C4-2B (cell line): Measurements from ENCODE around the gene PACS2.

ENCODE experiments used
- H3K27ac ChIP-seq: fragments of 450-650 bp; 2 replicates; pipeline ENCODE4 v1.5.1; 2017
- ZFX ChIP-seq: fragments of 450-650 bp; IDR thresholded peaks from 2 replicates; pipeline ENCODE4 v1.6.1; 2017
- TF ChIP-seq, protein P1 (sequence below): fragments of 450-650 bp; conservative IDR thresholded peaks from 2 replicates; pipeline ENCODE4 v1.5.1; 2017; ENCODE audit warnings: mild to moderate bottlenecking

PACS2 gene

GRCh38 chr14:105430565-105430964 lies 116.0 kb downstream of the PACS2 start:
- no peak overlapping the region for H3K27ac ChIP-seq
- TF ChIP-seq, protein P1, sequence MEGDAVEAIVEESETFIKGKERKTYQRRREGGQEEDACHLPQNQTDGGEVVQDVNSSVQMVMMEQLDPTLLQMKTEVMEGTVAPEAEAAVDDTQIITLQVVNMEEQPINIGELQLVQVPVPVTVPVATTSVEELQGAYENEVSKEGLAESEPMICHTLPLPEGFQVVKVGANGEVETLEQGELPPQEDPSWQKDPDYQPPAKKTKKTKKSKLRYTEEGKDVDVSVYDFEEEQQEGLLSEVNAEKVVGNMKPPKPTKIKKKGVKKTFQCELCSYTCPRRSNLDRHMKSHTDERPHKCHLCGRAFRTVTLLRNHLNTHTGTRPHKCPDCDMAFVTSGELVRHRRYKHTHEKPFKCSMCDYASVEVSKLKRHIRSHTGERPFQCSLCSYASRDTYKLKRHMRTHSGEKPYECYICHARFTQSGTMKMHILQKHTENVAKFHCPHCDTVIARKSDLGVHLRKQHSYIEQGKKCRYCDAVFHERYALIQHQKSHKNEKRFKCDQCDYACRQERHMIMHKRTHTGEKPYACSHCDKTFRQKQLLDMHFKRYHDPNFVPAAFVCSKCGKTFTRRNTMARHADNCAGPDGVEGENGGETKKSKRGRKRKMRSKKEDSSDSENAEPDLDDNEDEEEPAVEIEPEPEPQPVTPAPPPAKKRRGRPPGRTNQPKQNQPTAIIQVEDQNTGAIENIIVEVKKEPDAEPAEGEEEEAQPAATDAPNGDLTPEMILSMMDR = no peak
- no peak for TF ChIP-seq ZFX

- TF ChIP-seq, protein P1 = no peak
- no peak for TF ChIP-seq ZFX
- no peak overlapping the region for H3K27ac ChIP-seq
Observed at GRCh38 chr14:105431256-105431655, 116.7 kb downstream of the PACS2 start.

DNA sequence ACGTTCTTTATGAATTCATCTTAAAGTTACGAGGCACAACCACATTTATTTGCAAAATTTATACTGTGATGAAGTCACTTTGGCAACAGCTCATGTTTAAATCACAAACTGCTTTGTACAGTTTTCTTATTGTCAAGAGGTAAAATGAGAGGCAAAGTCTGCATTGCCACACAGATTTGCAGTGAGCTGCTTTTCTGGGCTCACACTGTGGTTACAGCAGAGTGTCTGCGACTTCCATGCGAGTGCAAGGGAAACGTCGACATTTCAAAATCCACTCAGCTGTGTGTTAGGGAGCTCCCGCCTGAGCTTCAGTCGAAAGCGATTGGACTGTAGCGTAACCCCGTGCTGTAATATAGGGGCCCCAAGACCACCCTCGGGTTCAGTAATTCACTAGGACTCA lies 118.1 kb downstream of the PACS2 start:
- TF ChIP-seq, protein P1 = no peak
- TF ChIP-seq ZFX = no peak
- H3K27ac ChIP-seq = no peak overlapping the region

DNA sequence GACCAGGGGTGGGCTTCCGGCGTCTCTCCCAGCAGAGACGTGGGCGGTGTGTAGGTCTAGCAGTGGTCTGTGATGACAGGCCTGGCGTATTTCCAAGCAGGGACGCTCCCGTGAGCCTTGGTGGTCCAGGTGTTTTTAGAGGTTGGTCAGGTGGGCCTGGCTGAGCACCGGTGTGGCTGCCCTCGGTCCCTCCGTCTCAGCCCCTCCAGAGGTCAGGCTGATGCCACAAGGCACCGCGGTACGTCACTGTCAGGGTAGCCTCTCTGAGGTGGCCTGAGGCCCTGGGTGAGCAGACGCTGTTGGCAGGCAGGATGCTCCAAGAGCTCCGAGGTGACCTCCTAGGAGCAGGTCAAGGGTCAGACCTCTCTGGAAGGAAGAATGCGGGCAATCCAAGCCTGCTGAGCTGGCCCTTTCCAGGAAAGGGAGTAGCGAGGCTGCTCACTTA lies 118.6 kb downstream of the PACS2 start:
- H3K27ac ChIP-seq = no peak overlapping the region
- TF ChIP-seq, protein P1 = no peak
- TF ChIP-seq ZFX = no peak

GRCh38 chr14:105436402-105436801 lies 121.9 kb downstream of the PACS2 start:
- no peak for TF ChIP-seq ZFX
- TF ChIP-seq, protein P1 = no peak
- H3K27ac ChIP-seq = no peak overlapping the region

- H3K27ac ChIP-seq = no peak overlapping the region
- TF ChIP-seq, protein P1 = no peak
- no peak for TF ChIP-seq ZFX
Observed at GRCh38 chr14:105436891-105437722, 122.6 kb downstream of the PACS2 start.

GRCh38 chr14:105437723-105438500 lies 123.4 kb downstream of the PACS2 start:
- TF ChIP-seq, protein P1 = no peak
- no peak for TF ChIP-seq ZFX
- no peak overlapping the region for H3K27ac ChIP-seq
